Measurements from ENCODE around the gene IL36RN. TPM values are rescaled to one million over a fixed set of nuclear protein-coding genes. Genes with fewer than 3 reads are reported as not detected.

Gene IL36RN
- total and polyA plus RNA-seq, 4 donors: not detected

DNA sequence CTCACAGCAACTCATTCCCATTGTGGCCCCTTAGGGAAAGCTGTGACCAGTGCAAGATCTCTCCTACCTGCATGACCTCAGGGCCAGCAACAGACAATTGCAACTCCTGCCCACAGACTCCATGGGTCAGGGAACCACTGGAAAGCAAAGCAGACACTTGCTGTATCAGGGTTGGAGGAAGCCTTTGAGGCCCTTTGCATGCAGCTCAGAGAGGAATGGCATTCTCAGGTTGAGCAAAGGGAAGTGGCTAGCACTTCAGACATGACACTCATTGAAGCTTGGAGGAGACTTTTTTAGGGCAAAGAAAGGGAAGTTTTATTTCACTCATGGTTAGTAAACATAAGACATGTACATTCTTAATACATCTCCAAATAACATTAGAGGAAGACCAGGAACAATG lies 30.9 kb downstream of the IL36RN start:
- no peak overlapping the region for H3K9ac ChIP-seq (ENCODE audit: low read depth in 1 of 2, low read length in 2 of 2)
- H3K9me3 ChIP-seq (ENCODE audit: control insufficient read depth in 4 of 4, low read length in 3 of 4): peaks cover 0 to 4% (median 0%) of the 10 kb centered on the region in 4 donors
- H3K4me3 ChIP-seq (ENCODE audit: low read depth in 1 of 3, low read length in 3 of 3): no peak overlapping the region
- no peak for DNase-seq (ENCODE audit: low spot score)
- no peak for TF ChIP-seq RXRA (IDR thresholded peaks at IDR 0.05)
- TF ChIP-seq FOXA2 (IDR thresholded peaks at IDR 0.05): no peak
- no peak for TF ChIP-seq JUND (IDR thresholded peaks at IDR 0.05)
- no peak for TF ChIP-seq EGR1 (IDR thresholded peaks at IDR 0.05; ENCODE audit: low read depth in 2 of 2)
- no peaks in the 10 kb centered on the region for H3K36me3 ChIP-seq (ENCODE audit: control insufficient read depth in 4 of 4, insufficient read depth in 3 of 4, low read depth in 1 of 4, low read length in 3 of 4)
- H3K27ac ChIP-seq (ENCODE audit: low read depth in 1 of 2, low read length in 2 of 2): no peak overlapping the region
- no peaks in the 10 kb centered on the region for H3K27me3 ChIP-seq (ENCODE audit: control insufficient read depth in 4 of 4, insufficient read depth in 4 of 4, low read length in 3 of 4)
- peaks cover 0 to 15% (median 13%) of the 10 kb centered on the region in 4 donors for H3K4me1 ChIP-seq (ENCODE audit: control insufficient read depth in 4 of 4, insufficient read depth in 4 of 4, low read length in 3 of 4)

GRCh38 chr2:113091231-113091896 lies 32.4 kb downstream of the IL36RN start:
- H3K4me3 ChIP-seq (ENCODE audit: low read depth in 1 of 3, low read length in 3 of 3): no peak overlapping the region
- H3K27ac ChIP-seq (ENCODE audit: low read depth in 1 of 2, low read length in 2 of 2): no peak overlapping the region
- H3K9me3 ChIP-seq (ENCODE audit: control insufficient read depth in 4 of 4, low read length in 3 of 4): peaks cover 0 to 4% (median 0%) of the 10 kb centered on the region in 4 donors
- no peak overlapping the region for H3K9ac ChIP-seq (ENCODE audit: low read depth in 1 of 2, low read length in 2 of 2)
- H3K27me3 ChIP-seq (ENCODE audit: control insufficient read depth in 4 of 4, insufficient read depth in 4 of 4, low read length in 3 of 4): no peaks in the 10 kb centered on the region
- DNase-seq (ENCODE audit: low spot score): no peak
- no peaks in the 10 kb centered on the region for H3K36me3 ChIP-seq (ENCODE audit: control insufficient read depth in 4 of 4, insufficient read depth in 3 of 4, low read depth in 1 of 4, low read length in 3 of 4)
- WGBS: 84% methylated on average over 4 of the region's 4 CpGs
- no peak for TF ChIP-seq GABPA (IDR thresholded peaks at IDR 0.05 in 1 of 2, conservative IDR thresholded peaks at IDR 0.05 in 1 of 2)
- TF ChIP-seq ZBTB33 (IDR thresholded peaks at IDR 0.05): no peak
- TF ChIP-seq TAF1 (conservative IDR thresholded peaks at IDR 0.05): no peak
- no peak for TF ChIP-seq HNF4A (conservative IDR thresholded peaks at IDR 0.05)
- TF ChIP-seq FOXA1 (IDR thresholded peaks at IDR 0.05): no peak
- TF ChIP-seq SP1 (IDR thresholded peaks at IDR 0.05): no peak
- TF ChIP-seq HNF4G (IDR thresholded peaks at IDR 0.05): no peak
- no peak for TF ChIP-seq ATF3 (IDR thresholded peaks at IDR 0.05)
- TF ChIP-seq YY1 (IDR thresholded peaks at IDR 0.05): no peak
- TF ChIP-seq JUND (IDR thresholded peaks at IDR 0.05): no peak
- no peak for TF ChIP-seq NR2F2 (IDR thresholded peaks at IDR 0.05)
- TF ChIP-seq EGR1 (IDR thresholded peaks at IDR 0.05; ENCODE audit: low read depth in 2 of 2): no peak
- TF ChIP-seq CTCF (IDR thresholded peaks at IDR 0.05; ENCODE audit: low read depth, low read length, missing input control): no peak
- TF ChIP-seq REST (IDR thresholded peaks at IDR 0.05): no peak
- no peak for TF ChIP-seq RXRA (IDR thresholded peaks at IDR 0.05)
- TF ChIP-seq, protein P1, sequence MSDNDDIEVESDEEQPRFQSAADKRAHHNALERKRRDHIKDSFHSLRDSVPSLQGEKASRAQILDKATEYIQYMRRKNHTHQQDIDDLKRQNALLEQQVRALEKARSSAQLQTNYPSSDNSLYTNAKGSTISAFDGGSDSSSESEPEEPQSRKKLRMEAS (IDR thresholded peaks at IDR 0.05): no peak
- TF ChIP-seq RAD21 (IDR thresholded peaks at IDR 0.05): no peak
- peaks cover 0 to 15% (median 13%) of the 10 kb centered on the region in 4 donors for H3K4me1 ChIP-seq (ENCODE audit: control insufficient read depth in 4 of 4, insufficient read depth in 4 of 4, low read length in 3 of 4)

Data from liver (tissue), 9 donors.